Caco-2 (cell line): ENCODE results near the gene PIGS. TPM values are rescaled to one million over a fixed set of nuclear protein-coding genes. Genes with fewer than 3 reads are reported as not detected.

ENCODE experiments used
- BruUV-seq: library from RNA; stranded (reverse); fragments of 400-500 nt; replicated peaks from 2 replicates; lab custom pipeline; 2021; lab: Mats Ljungman, UMichigan
- CTCF ChIA-PET: fragments of 300-600 bp; sonication (Branson Sonifier 250); formaldehyde crosslinking; loops from one replicate; lab custom pipeline; 2022; ENCODE audit warnings: antibody characterized with exemption; lab: Charles Lee
- POLR2A ChIA-PET: fragments of 300-600 bp; sonication (Branson Sonifier 250); formaldehyde crosslinking; loops from one replicate; lab custom pipeline; 2022; ENCODE audit warnings: antibody characterized with exemption; lab: Charles Lee
- DNase-seq, 2 experiments: peaks; one replicate each; pipeline versions ENCODE4 v3.0.0 to v3.0.0-alpha.2; 2020 to 2022
- H3K27me3 ChIP-seq: replicated peaks from 2 replicates; pipeline ENCODE4 v1.6.0; 2011; ENCODE audit warnings: low read length; ENCODE audit not compliant: control insufficient read depth, insufficient read depth
- H3K36me3 ChIP-seq: 2 replicates; pipeline ENCODE4 v1.5.1; 2011; ENCODE audit warnings: low read length; ENCODE audit not compliant: control insufficient read depth, insufficient read depth
- H3K4me1 ChIP-seq: fragments of 250-450 bp; sonication (Bioruptor Pico); 2 replicates; pipeline ENCODE4 v1.5.1; 2020; ENCODE audit warnings: mild to moderate bottlenecking
- H3K4me3 ChIP-seq: 2 replicates; pipeline ENCODE4 v1.5.1; 2011; ENCODE audit warnings: low read depth, mild to moderate bottlenecking, control low read depth, low read length
- H3K9me3 ChIP-seq: fragments of 250-450 bp; sonication (Bioruptor Pico); 2 replicates; pipeline ENCODE4 v1.5.1; 2020; ENCODE audit warnings: mild to moderate bottlenecking, moderate library complexity
- H3K27ac Mint-ChIP-seq: one replicate; pipeline ENCODE4 v1.8.0; 2022; ENCODE audit warnings: mixed read lengths; ENCODE audit not compliant: unreplicated experiment
- H3K27me3 Mint-ChIP-seq: one replicate; pipeline ENCODE4 v1.8.0; 2022; ENCODE audit warnings: mixed read lengths; ENCODE audit not compliant: insufficient read depth, unreplicated experiment
- H3K36me3 Mint-ChIP-seq: one replicate; pipeline ENCODE4 v1.8.0; 2022; ENCODE audit warnings: mild to moderate bottlenecking, mixed read lengths; ENCODE audit not compliant: insufficient read depth, unreplicated experiment
- H3K4me1 Mint-ChIP-seq: one replicate; pipeline ENCODE4 v1.8.0; 2022; ENCODE audit warnings: low read depth, mixed read lengths; ENCODE audit not compliant: unreplicated experiment
- H3K4me3 Mint-ChIP-seq: one replicate; pipeline ENCODE4 v1.8.0; 2022; ENCODE audit warnings: mild to moderate bottlenecking, moderate library complexity, mixed read lengths; ENCODE audit not compliant: unreplicated experiment
- H3K9me3 Mint-ChIP-seq: one replicate; pipeline ENCODE4 v1.8.0; 2022; ENCODE audit warnings: mixed read lengths; ENCODE audit not compliant: unreplicated experiment
- intact Hi-C: fragments of 100-400 bp; cut with micrococcal nuclease; formaldehyde crosslinking; loops from one replicate; pipeline ENCODE4 v1.10.0; 2022; ENCODE audit not compliant: unreplicated experiment
- total RNA-seq: library from RNA; stranded (reverse); gene quantifications from 2 replicates; pipeline ENCODE4 v1.2.3, GENCODE V29; 2022
- TF ChIP-seq, protein P1 (sequence below), 2 experiments: fragments of 200-600 bp in 1 of 2; IDR thresholded peaks; 1 replicate in 1 of 2; 2 replicates in 1 of 2; pipeline versions ENCODE4 v1.5.1 to v1.8.0; 2011 to 2022; ENCODE audit warnings: antibody characterized with exemption in 1 of 2, control low read depth in 1 of 2, inconsistent platforms in 1 of 2, low read depth in 1 of 2, low read length in 1 of 2, mild to moderate bottlenecking in 1 of 2, moderate library complexity in 1 of 2; ENCODE audit not compliant: insufficient read depth in 1 of 2, severe bottlenecking in 1 of 2, unreplicated experiment in 1 of 2

The PIGS gene
- total RNA-seq, 1 experiment from 2014 or later, result 99.6 TPM

DNA sequence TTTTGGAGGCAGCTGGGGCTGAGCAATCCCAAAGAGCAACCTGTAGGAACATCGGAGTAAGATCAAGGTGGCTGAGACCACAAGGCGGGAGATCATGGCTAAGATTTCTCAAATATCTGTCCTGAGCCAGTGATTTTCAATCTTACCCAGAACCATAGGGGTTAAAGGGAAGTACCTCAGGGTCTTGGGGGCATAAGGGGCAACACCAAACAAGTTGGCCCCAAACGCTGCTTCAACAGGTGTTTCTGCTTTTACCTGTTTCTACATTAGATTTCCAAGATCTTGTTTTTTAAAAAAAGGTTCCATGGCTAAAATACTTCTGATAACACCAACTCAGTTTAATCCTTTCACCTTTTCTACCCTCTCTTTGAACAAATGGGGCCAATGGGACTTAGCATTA lies 16.3 kb downstream of the PIGS start:
- H3K4me1 Mint-ChIP-seq, result peaks cover 25% of the 10 kb centered on the region
- H3K27me3 Mint-ChIP-seq, result no peaks in the 10 kb centered on the region
- no peak overlapping the region for H3K27ac Mint-ChIP-seq
- H3K9me3 Mint-ChIP-seq, result no peaks in the 10 kb centered on the region
- H3K36me3 Mint-ChIP-seq, result peaks cover 64% of the 10 kb centered on the region
- ChIA-PET CTCF (no interaction called here), POLR2A (no interaction called here)
- no peak for DNase-seq
- H3K4me3 Mint-ChIP-seq, result no peak overlapping the region
- Histone ChIP-seq H3K9me3 (no peaks in the 10 kb centered on the region), H3K4me3 (no peak overlapping the region), H3K36me3 (peaks cover 4% of the 10 kb centered on the region; the same call in 1 of the 2 replicates), H3K4me1 (peaks cover 23% of the 10 kb centered on the region), H3K27me3 (no peaks in the 10 kb centered on the region)
- TF ChIP-seq, protein P1, sequence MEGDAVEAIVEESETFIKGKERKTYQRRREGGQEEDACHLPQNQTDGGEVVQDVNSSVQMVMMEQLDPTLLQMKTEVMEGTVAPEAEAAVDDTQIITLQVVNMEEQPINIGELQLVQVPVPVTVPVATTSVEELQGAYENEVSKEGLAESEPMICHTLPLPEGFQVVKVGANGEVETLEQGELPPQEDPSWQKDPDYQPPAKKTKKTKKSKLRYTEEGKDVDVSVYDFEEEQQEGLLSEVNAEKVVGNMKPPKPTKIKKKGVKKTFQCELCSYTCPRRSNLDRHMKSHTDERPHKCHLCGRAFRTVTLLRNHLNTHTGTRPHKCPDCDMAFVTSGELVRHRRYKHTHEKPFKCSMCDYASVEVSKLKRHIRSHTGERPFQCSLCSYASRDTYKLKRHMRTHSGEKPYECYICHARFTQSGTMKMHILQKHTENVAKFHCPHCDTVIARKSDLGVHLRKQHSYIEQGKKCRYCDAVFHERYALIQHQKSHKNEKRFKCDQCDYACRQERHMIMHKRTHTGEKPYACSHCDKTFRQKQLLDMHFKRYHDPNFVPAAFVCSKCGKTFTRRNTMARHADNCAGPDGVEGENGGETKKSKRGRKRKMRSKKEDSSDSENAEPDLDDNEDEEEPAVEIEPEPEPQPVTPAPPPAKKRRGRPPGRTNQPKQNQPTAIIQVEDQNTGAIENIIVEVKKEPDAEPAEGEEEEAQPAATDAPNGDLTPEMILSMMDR (IDR thresholded peaks at IDR 0.05; ENCODE audit: insufficient read depth in 1 of 2, low read depth in 1 of 2, low read length in 1 of 2, severe bottlenecking in 1 of 2, unreplicated experiment in 1 of 2), result no peak
- intact Hi-C loops, result no loop called here
- no TSS peak for BruUV-seq

DNA sequence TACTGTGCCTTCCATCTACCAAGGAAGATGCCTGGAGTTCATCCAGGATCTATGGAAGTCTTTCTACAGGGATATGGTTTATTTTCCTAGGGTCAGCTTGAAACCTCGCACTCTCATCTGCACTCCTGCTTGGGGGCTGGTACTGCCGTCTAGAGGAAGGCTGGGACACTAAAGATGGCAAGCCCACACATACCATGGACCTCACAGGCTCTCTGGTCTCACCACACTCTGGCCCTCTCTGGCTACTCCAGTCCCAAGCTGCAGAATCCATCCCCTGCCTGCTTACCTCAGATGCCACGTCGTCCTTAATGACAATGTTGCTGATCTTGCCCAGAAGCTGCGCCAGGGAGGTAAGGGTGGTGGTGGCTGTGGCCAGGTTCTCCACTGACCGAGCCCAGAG lies 16.8 kb downstream of the PIGS start:
- no peak overlapping the region for H3K4me3 ChIP-seq
- CTCF ChIA-PET, result no interaction called here
- H3K27me3 ChIP-seq, result no peaks in the 10 kb centered on the region
- Mint-ChIP-seq H3K9me3 (no peaks in the 10 kb centered on the region), H3K4me3 (no peak overlapping the region), H3K27ac (no peak overlapping the region), H3K27me3 (no peaks in the 10 kb centered on the region), H3K4me1 (peaks cover 25% of the 10 kb centered on the region), H3K36me3 (peaks cover 61% of the 10 kb centered on the region)
- TF ChIP-seq, protein P1 (IDR thresholded peaks at IDR 0.05; ENCODE audit: insufficient read depth in 1 of 2, low read depth in 1 of 2, low read length in 1 of 2, severe bottlenecking in 1 of 2, unreplicated experiment in 1 of 2), result no peak
- intact Hi-C loops, result no loop called here
- no peaks in the 10 kb centered on the region for H3K9me3 ChIP-seq
- H3K4me1 ChIP-seq, result peaks cover 23% of the 10 kb centered on the region
- DNase-seq, result no peak
- no TSS peak for BruUV-seq
- peaks cover under 1% of the 10 kb centered on the region; the same call in 1 of the 2 replicates for H3K36me3 ChIP-seq
- POLR2A ChIA-PET, result interaction anchor here (0.5 kb wide), 1 partner anchor 165 kb away, joined by 3 read pairs; the partner anchor contains the start of gene RPL23A

DNA sequence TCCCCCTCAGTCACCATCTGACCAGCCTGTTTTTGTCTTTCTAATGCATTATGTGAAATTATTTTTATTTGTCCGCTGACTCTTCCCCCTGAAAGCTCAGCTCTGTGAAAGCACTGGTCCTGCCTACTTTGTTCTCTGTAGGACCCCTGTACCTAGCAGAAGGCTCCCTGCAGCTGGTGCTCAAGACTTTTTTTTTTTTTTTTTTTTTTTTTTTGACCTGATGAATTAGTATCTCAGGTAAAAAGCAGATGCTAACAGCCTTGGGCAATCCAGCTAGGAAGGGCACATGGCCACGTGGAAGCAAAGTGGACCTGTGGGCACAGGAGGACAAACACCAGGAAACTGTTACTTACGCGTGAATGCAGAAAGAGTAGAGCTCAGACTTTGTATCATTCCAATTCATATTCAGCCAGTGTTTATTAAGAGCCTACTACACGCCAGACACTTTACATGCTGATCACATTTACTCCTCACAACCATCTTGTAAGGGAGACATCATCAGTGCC lies 18.3 kb downstream of the PIGS start:
- Mint-ChIP-seq H3K4me3 (peak overlapping the region; percentile 81), H3K27me3 (no peaks in the 10 kb centered on the region), H3K9me3 (no peaks in the 10 kb centered on the region), H3K36me3 (peaks cover 51% of the 10 kb centered on the region), H3K27ac (peak overlapping the region; percentile 74), H3K4me1 (peaks cover 29% of the 10 kb centered on the region)
- H3K4me3 ChIP-seq, result peak overlapping the region; percentile 94
- BruUV-seq, result no TSS peak
- peaks cover 23% of the 10 kb centered on the region for H3K4me1 ChIP-seq
- DNase-seq, result no peak
- CTCF ChIA-PET, result interaction anchor here (0.6 to 0.8 kb wide), 2 partner anchors 23 to 218 kb away, joined by 3 to 8 read pairs; partner anchors contain the start of genes ALDOC, IFT20 and TNFAIP1
- intact Hi-C loops, result loop anchor here (2.0 kb wide), 1 partner anchor 24 kb away; the partner anchor contains the start of gene ALDOC
- no peaks in the 10 kb centered on the region for H3K36me3 ChIP-seq
- TF ChIP-seq, protein P1 (IDR thresholded peaks at IDR 0.05; ENCODE audit: insufficient read depth in 1 of 2, low read depth in 1 of 2, low read length in 1 of 2, severe bottlenecking in 1 of 2, unreplicated experiment in 1 of 2), result no peak
- H3K9me3 ChIP-seq, result no peaks in the 10 kb centered on the region
- POLR2A ChIA-PET, result interaction anchor here (0.9 kb wide), 1 partner anchor 217 kb away, joined by 10 read pairs; the partner anchor contains the start of genes IFT20 and TNFAIP1
- H3K27me3 ChIP-seq, result no peaks in the 10 kb centered on the region
